NCI-H2196 treated with DMSO at 0.1 percent for 48 hours (cell line): ENCODE data around the gene SLC26A4.
"Not testable (repeated sequence)": the region's sequence is repeated elsewhere in the genome, so short reads cannot be mapped to it uniquely, and the experiment has no call there.

Experiments used
- DNase-seq: peaks from one replicate; lab custom pipeline; 2025; ENCODE audit not compliant: unreplicated experiment; lab: John Stamatoyannopoulos, UW

Gene SLC26A4

DNA sequence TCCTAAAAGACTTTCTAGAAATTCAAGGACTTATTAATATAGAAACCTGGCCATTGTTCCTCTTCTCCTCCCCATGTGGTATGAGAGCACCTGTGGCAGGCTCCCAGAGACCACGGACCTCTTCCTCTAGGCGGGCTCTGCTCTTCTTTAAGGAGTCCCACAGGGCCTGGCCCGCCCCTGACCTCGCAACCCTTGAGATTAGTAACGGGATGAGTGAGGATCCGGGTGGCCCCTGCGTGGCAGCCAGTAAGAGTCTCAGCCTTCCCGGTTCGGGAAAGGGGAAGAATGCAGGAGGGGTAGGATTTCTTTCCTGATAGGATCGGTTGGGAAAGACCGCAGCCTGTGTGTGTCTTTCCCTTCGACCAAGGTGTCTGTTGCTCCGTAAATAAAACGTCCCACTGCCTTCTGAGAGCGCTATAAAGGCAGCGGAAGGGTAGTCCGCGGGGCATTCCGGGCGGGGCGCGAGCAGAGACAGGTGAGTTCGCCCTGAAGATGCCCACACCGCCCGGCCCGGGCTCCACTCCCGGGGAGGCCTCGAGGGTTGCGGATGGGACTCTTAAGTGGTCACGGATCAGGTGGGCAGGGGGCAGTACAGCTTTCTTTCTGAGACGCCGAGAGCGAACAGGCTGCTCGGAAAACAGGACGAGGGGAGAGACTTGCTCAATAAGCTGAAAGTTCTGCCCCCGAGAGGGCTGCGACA is at the start of gene SLC26A4:
TSS of gene SLC26A4 (plus strand) at position 448 of the 700 bp plus-strand sequence. CDS start 814 bp downstream, outside the sequence.
- no peak for DNase-seq

DNA sequence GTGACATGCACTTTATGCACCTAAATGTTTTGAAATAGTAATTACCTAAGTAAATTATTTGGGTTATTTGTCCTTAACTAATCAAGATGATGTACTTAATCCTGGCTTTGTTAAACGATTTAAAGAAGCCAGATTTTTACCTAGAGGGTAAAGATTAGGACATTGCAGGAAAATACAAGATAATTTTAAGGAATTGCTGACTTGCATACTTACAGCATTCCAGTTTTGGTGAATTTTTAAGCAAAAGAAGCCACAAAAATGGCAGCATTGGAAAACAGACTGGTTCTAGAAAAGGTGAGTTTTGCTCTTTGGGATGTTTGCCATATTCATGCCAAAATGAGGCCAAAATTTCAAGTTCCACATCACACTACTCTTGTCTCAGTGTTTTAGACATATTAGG is 47.2 kb upstream of the SLC26A4 start:
- DNase-seq, result no peak

GRCh38 chr7:107613948-107614347 is 46.7 kb upstream of the SLC26A4 start:
- no peak for DNase-seq

DNA sequence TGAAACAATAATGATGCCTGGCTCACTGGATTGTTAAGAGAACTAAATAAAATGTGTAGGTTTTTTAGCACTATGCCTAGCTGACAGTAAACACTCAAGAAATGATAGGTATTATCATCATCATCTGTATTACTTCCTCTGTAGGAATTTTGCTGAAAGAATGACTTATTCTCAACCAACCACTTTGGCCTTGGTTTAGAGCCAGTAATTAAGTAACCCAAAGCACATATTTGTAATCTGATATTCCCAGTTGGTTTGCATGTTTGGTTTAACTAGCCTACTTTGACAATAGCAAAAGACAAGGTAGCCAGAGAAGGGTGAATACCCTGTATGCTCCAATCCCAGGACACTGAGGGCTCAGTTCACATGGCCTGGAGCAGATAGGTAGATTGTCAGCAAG is 46.2 kb upstream of the SLC26A4 start:
- DNase-seq, result no peak

GRCh38 chr7:107615910-107616680 is 44.5 kb upstream of the SLC26A4 start:
- DNase-seq, result no peak

GRCh38 chr7:107622429-107622828 is 38.2 kb upstream of the SLC26A4 start:
- DNase-seq, result no peak

- DNase-seq, result no peak
Observed at GRCh38 chr7:107622894-107623293, 37.7 kb upstream of the SLC26A4 start.

GRCh38 chr7:107627002-107627401 is 33.6 kb upstream of the SLC26A4 start:
- DNase-seq, result no peak

GRCh38 chr7:107628461-107629064 is 32.1 kb upstream of the SLC26A4 start:
- DNase-seq, result no peak

DNA sequence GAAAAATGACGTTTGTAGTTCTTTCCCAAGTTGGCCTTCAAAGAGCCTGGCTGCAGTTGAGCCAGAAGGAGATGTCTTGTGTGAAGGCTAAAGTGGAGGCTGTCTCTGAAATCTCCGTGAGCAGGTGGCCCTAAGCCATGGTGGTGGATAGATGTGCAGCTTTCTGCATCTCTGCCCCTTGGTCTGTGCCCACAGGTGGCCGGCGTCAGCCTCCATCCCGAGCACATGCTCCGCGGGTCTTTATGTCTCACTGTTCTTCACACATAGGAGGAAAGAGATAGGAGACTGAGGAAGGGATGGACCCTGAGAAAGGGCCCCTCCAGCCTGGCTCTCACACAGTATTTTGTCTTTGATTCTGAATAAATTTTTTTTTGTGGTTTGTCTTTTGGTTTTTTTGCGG is 30.3 kb upstream of the SLC26A4 start:
- DNase-seq, result no peak

DNA sequence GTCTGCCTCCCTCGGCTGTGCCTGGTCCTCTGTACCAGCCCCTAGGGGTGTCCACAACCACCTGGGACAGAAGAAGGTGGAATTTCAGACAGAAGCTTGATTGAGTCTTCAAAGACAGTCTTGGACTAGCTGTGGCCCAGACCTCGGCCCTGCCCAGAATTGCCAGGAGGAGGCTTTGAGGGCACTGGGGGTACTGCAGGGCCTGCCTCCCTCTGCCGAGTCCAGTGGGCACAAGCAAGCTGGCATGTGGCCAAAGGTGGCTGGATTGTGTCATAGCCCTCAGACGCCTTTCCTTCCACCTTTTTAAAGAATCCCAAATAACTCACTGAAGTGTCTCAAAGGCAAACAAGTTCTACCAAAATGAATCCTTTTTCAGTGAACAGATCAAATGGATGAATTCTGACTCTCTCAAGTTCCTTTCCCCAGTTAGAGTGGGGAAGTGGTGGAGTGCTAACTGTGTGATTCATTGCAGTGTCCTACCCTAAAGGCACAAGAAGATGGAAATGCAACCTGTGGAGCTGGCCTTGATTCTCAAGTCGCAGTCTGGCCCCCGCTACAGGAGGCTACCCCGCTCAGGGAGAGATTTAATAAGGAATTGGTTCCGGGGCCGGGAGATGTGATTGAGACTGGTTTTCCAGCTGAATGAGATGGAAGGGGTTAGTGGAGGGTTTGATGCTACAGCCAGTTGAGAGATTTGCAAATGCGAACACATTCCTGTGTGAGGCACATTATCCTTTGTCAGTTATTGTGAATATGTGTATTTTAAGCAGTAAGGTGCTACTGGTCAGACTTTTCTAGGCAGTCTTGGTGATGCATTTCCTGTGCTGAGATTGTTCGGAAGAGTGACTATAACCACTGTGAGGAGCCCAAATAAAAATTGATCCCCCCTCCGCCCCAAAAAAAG is 28.8 kb upstream of the SLC26A4 start:
- no peak for DNase-seq

DNA sequence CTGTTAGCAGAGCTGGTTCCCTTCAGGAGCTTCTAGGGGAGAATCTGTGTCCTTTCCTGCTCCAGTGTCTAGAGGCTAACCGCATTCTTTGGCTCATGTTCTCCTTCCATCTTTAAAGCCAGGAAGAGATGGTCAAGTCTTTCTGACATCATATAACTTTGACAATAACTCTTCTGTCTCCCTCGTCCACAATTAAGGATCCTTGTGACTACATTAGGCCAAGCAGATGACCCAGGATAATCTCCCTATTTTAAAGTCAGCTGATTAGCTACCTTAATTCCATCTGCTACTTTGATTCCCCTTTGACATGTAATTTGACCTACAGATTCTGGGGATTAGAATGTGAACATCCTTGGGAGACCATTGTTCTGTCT is 28.1 kb upstream of the SLC26A4 start:
- DNase-seq, result no peak

- DNase-seq, result no peak
Observed at GRCh38 chr7:107638594-107638993, 22.0 kb upstream of the SLC26A4 start.

GRCh38 chr7:107639070-107639469 is 21.6 kb upstream of the SLC26A4 start:
- DNase-seq, result not testable (repeated sequence)

GRCh38 chr7:107641676-107642075 is 19.0 kb upstream of the SLC26A4 start:
- no peak for DNase-seq

- no peak for DNase-seq
Observed at GRCh38 chr7:107642501-107642900, 18.1 kb upstream of the SLC26A4 start.

- no peak for DNase-seq
Observed at GRCh38 chr7:107643407-107643806, 17.2 kb upstream of the SLC26A4 start.

- no peak for DNase-seq
Observed at GRCh38 chr7:107643938-107644308, 16.7 kb upstream of the SLC26A4 start.

DNA sequence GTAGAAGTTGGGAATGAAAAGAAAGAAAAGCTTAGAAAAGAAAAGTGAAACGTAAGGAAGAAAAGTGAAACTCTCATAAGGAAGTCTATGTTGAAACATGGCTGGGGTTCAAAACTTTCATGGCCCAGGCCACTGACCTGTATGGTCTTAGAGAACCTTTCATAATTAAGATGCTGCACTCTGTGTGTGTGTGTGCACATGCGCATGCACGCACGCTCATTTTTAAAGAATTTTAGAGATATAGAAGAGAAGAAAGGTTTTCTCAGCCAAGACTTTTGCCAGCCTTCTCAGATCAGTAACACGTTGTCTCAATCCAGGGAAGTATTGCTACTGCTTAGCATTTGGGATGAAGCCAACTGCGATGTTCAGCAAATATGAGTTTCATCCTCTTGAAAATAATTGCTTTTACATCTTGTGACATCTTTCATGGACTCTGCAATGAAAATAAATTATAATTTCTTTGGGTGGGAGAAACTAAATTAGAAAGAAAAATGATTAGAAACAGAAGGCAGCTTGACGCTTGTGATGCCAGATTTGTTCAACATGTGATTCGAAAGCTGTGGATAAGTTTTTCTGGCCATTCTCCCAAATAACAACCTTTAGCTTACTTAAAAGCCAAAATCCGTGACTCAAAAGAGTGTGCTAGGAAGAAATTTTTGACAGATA is 16.2 kb upstream of the SLC26A4 start:
- no peak for DNase-seq

DNA sequence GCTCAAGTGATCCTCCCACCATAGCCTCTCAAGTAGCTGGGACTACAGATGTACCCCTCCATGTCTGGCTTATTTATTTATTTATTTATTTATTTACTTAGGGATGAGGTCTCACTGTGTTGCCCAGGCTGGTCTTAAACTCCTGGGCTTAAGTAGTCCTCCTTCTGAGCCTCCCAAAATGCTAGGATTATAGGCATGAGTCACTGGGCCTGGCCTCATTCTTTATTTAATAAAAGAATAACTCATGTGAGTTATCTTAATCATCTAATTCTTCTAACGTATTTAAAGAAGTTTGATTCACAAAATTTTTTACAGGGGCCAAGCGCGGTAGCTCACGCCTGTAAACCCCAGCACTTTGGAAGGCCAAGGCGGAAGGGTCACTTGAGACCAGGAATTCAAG is 8.0 kb upstream of the SLC26A4 start:
- DNase-seq, result no peak

DNA sequence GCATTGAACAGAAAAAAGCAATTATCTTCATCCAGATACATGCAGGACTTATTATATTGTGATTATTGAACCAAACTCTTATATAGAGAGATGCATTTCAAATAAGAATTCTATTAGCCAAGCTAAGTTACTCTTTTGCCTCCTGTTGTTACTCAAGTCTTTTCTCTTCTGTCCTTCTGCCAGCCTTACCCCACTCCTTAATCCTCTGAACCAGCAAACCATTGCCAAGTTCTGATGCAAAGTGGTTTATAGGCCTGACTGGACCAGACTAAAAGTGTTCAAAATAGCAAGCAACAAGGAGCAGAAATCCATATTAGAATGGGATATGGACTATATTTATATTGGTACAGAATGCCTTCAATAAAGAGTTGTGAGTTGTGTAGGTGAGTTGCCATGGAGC is 2.2 kb upstream of the SLC26A4 start:
- no peak for DNase-seq
